DMS 273 treated with DMSO at 0.1 percent for 48 hours (cell line): ENCODE results near the gene BCAS1.
"Not testable (repeated sequence)": the region's sequence is repeated elsewhere in the genome, so short reads cannot be mapped to it uniquely, and the experiment has no call there.

ENCODE experiments used
- DNase-seq: peaks from one replicate; lab custom pipeline; 2025; lab: John Stamatoyannopoulos, UW

Gene BCAS1

GRCh38 chr20:53984356-53985149, 85.8 kb downstream of the BCAS1 start:
- no peak for DNase-seq

DNA sequence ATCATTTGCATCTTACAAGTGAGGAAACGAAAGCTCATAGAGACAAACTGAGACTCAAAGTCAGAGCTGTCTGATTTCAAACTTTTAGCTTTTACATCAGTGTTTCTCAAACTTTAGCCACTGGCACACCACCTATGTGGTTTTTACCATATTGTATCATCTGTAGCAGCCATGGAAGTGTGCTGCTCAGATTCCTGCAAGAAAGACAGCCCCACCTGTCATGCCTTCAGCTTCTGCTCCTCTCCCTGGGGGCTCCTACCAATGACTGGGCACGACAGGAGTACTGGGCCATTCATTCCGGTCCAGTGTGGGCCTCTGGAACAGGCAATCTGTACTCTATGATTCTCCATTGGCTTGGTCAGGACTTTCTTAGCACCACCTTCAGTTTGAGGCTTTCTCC, 87.0 kb downstream of the BCAS1 start:
- DNase-seq = no peak

DNA sequence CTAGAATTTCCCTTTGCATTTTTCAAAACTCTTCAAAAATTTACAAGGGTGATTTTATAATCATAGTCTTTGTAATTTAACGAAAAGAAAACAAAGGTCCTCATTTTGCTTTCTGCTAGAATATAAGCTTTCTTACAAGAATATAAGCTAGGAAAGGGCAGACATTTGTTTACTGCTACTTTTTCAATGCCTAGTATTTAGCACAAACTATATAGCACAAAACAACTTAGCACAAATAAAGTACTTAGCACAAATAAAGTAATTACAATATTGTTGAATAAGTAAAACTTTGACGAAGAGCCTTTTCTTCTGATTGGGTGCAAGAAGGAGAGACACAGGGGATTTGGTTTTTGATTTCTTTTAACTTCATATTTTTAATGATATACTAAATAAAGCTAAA, 87.8 kb downstream of the BCAS1 start:
- DNase-seq = no peak

DNA sequence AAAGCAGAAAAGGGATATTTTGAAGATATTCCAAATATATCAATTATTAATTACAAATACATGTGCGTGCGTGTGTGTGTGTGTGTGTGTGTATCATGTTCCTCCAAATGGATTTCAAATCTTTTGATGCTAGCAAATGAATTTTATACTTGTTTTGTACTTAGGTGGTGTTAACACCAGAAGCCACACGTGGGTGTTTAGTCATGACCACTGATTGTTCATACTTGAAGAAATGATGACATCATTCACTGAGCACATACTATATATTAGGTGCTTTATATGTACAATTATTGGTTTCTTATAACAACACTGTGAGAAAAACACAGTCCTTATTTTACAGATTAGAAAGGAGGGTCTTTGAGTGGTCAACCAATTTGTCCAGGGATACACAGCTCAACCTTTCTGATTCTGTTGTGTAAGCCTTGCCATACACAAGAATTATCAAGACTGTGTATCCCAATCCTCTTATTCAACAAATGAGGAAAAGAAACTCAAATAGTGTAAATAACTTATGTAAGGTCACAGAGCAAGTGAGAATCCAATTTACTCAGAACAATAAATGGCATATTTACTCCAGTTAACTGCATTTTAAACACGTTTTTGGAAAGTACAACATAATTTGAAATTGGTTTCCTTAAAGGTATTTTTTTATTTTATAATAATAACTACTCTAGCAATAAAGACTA, 88.5 kb downstream of the BCAS1 start:
- no peak for DNase-seq

DNA sequence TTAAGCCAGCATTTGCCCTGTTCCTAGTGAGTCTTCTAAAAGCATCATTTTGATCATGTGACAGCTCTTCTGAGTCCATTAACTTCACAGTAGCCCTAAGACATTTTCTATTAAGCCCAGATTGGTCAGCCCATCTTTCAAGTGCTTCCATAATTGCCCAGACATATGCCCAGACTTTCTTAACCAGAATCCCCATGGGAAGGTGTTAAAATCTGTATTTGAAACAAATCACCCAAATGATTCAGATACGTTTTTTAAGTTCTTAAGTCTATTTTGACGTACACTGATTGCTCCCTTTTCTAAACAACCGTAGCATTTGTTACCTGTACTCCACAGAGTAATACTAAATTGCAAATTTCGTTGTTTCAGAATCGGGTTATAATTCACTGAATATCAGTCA, 89.3 kb downstream of the BCAS1 start:
- DNase-seq = no peak

DNA sequence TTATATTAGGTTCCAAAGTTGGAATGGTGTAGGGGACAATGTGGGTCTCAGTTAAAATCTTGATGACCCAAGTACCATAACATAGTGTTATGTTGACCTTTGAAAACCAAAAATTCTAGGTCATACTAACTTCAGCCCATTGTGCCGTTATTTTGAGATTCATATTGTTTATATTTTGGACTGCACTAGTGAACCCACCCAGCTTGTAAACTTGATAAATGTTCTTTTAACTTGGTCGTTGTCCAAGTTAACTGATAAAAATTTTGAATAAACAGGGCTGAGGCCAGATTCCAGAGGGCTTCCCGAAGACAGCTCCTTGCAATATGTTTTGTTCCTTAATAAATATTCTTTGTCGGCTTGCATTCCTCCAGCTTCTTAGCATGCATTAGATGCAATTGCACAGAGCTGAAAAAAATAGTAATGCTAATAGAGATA, 90.3 kb downstream of the BCAS1 start:
- no peak for DNase-seq

GRCh38 chr20:53978497-53978896, 91.9 kb downstream of the BCAS1 start:
- DNase-seq = no peak

DNA sequence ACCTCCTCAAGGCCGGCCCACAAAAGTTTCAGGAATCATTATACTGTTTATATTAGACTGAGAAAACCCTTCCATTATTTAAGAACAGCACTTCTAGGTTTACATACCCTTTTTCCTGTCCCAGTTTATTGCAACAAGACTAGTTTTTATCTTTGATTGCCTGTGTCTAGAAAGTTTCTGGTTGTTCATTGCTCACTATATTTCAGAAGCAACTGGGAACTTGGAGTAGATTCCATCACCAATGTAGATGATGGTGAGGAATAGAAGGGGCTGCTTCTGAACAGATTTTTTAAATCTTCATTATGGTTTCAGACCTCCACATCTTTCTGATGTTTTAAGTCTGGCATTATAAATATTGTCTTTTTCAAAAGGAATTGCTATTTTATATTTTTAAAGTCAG, 93.0 kb downstream of the BCAS1 start:
- DNase-seq = no peak

GRCh38 chr20:53975761-53976160, 94.6 kb downstream of the BCAS1 start:
- no peak for DNase-seq

DNA sequence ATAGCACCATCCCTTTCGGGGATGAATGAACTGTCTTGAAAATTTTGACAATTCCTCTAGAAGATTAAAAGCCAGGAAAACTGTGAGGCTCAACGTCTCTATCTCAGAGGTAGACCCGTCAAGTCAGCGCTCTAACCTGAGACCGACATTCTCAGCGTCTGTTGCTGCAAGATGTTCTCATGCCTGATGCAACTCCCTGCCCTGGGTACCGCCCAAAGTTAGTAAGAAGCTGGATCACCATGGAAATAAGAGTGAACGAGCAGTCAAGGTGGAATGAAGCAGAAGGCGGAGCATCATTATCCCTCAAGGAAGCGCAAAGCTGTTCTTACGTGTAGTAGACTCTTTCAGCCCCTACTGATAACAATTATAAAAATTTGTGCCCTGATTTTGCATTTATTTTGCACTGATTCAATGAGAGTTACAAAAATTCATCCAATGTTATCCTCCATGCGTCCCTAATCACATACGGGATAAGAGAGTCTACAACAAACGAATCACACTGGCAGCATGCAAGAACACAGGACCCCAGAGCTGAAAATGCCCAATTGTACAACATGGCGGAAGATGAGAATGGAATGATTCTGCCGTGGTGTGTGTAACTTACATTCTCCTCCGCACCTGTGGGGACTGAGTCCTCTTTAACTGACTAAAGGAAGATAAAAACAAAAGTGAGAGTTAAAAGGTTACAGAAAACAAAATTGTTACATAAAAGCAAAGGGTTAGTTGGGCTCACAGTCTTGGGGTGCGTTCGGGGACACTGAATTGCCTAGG, 95.4 kb downstream of the BCAS1 start:
- DNase-seq = no peak

DNA sequence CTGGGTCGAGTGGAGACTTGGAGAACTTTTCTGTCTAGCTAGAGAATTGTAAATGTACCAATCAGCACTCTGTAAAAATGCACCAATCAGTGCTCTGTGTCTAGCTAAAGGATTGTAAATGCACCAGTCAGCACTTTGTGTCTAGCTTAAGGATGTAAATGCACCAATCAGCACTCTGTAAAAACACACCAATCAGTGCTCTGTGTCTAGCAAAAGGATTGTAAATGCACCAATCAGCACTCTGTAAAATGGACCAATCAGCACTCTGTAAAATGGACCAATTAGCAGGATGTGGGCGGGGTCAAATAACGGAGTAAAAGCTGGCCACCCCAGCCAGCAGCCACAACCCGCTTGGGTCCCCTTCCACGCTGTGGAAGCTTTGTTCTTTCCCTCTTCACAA, 96.5 kb downstream of the BCAS1 start:
- not testable (repeated sequence) for DNase-seq

DNA sequence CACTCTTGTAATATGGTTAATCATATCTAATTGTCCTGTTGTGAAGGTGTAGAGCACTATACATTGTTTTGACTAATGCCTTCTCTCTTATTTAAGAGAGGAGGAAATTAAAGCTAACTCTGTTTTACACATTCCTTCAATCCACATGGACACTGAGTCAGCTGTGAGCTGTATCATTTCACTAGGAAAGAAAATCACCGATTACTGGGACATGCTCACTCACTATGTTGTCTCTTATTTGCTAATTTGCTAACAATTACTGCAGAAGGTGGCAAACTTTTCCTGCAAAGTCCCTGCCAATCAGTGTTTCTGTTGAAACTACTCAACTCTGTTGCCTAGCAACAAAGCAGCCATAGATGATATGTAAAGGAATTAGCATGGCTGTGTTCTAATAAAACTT, 98.2 kb downstream of the BCAS1 start:
- no peak for DNase-seq

DNA sequence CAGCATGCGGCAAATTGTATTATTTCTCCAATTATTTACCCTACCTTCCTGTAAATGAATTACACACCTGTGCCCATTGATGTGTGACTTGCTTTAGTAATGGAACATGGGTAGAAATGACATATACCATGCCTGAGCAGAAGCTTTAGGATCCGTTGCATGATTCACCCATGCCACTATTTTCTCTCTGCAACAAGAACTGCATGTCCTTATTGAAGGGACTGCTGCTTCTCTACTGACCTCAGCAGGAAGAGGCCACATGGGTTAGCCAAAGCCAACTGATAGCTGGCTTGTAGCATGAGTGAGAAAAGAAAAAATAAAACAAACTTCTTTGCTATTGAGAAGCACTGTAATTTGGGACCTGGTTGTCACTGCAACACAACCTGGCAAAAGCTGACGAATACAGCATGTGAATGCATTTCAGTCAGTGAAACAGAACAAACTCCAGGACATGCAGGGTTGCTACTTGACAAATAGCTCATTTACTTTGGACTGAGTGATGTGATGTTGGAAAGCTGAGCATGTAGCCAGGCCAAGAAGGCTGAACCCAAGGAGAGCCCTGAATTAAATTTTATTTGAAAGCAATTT, 99.2 kb downstream of the BCAS1 start:
- DNase-seq = no peak

DNA sequence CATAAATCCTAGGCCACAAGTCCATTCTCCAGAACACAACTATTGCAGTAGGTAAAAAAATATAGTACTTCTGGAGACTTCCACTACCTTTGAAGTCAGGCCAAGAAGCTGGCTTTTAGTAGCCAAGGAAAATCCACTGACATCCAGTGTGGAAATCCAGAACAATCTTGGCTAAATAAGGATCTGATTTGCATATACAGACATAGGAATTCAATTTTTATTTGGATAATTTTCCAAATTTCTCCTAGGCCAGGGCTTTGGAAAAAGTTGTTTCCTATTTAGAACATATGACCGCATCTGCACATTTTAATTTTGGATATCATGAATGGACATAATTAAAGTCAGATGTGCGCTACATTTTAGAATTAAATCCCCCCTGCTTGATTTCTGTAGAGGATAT, 100.2 kb downstream of the BCAS1 start:
- no peak for DNase-seq

DNA sequence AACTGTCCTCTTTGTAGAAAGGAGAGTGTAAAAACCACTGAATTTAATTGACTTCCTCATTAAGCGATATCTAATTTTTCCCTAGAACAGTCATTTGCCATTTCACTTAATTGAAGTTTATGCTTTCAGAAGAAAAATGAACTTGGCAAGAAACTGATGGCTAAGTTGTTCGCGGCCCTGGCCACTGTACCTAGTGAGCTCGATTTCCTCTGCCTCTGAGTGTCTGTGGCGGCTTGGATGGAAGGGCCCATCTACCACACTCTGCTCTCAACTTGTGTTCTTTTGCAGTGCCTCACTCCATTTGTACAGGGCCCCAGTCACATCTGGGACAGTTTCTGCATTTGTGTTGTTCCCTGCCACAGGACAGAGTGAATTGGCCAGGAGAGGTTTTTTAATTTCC, 102.9 kb downstream of the BCAS1 start:
- no peak for DNase-seq

DNA sequence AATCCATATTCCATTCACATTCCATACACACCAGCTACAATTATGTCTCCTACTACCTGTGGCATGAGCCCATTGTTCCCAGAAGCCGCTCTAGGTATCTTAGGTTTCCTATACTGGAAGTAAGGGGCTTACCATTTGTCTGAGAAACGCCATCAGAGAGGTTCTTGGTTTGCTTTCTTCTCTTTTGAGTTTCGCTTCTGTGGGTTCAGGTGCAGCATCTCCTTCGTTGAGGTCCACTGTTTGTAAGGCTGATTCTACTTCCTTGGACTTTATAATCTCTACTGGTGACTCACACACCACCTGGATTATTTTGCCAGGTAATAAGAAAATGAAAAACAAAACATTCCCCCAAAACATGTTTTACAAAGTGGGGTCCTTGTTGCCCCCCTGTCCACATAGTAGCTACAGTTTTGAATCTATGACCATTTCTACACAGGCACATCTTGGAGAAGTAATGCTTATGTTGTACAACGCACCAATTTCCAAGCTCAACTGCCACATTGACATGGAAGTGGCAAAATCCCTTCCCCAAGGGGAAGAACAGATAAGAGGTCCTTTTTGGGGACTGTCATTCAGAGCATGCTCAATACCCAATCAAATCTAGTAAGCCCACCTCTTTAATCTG, 103.5 kb downstream of the BCAS1 start:
- DNase-seq = no peak

DNA sequence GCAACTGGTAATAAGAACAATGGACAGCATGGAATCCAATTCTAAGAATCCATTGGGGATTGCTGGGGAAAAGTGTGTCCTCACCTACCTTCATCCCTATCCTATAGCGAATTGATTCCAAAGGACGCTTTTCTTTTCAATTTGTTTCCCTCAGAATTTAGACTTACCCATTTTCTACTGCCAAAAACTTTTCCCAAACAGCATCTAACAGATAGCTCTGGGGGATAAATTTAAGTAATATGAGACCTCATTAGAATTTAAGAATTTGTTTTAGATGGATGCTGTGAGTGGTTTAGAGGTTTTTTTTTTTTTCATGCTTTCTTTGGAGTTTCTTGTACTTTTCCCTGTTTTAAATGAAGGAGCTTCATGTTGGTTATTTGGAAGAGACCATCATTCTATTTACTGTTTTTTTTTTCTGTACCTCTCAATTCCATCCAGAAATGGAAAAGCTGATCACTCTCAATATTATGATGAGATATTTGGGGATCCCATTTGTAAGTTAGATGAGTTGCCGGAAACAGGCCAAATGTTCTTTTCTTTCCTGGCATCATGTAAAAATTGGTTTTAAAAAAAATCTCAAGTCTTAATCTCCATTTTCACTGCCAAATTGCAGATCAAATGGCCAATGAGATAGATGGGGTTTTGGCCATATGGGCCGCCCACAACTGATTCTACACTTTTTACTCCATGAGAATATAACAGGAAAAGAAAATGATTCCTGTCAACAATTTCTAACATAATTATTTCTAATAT, 105.7 kb downstream of the BCAS1 start:
- DNase-seq = no peak

- DNase-seq = no peak
Observed at GRCh38 chr20:53964067-53964466, 106.3 kb downstream of the BCAS1 start.

- no peak for DNase-seq
Observed at GRCh38 chr20:53963635-53964034, 106.8 kb downstream of the BCAS1 start.

DNA sequence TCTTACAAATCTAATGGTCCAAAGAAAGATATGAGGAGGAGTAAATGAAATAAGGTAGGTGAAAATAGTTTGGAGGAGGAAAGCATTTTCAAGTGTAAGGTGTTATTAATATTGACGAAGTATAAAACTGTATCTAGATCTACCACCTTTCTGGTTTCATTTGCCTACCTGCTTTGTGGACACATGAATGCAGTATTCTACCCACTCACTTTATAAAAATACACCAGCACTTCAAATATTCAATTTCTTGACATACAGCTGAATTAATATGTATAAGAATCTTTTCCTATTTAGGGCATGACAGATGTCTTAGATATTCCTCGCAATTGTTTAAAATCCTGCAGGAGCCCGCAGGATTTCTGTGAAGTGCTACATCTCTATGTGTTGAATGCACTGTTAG, 108.0 kb downstream of the BCAS1 start:
- no peak for DNase-seq

- no peak for DNase-seq
Observed at GRCh38 chr20:53961527-53961926, 108.9 kb downstream of the BCAS1 start.
